ENCODE results near the gene RMRP.

RMRP gene

GRCh38 chr9:35609001-35609819 lies 48.6 kb downstream of the RMRP start:
- DNase-seq: no peak

DNA sequence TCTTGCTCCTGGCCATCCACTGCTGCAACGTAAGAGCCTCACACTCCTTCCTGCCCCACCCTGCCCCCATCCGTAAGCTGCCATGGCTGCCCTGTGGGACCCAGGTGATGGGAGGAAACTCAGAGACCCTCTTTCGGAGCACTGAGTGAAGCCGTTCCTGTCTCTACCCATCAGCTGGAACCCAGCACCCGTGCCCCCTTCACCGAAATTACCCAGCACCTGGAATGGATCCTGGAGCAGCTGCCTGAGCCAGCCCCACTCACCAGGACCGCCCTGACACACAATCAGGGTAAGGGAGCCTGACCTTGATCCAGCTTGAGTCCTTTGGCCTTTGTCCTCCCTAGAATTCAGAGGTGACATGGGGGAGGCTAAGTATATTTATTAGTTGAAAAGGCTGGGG lies 49.6 kb downstream of the RMRP start:
- no peak for DNase-seq

Measured in 8988T (cell line).